ENCODE measurements around the gene RBM33. TPM values are rescaled to one million over a fixed set of nuclear protein-coding genes. Genes with fewer than 3 reads are reported as not detected.

RBM33 gene
- total and polyA plus RNA-seq, 10 of the 15 experiments (the other 5 are each of a cell fraction or from before 2014, with no cell fraction given) = 4.7 to 67.2 (median 24.3) TPM

GRCh38 chr7:155684543-155684942, 40.1 kb downstream of the RBM33 start (continued):
- TF ChIP-seq ASH2L (IDR thresholded peaks at IDR 0.05; ENCODE audit: borderline replicate concordance, low read depth) = no peak
- no peak for TF ChIP-seq NFIC (IDR thresholded peaks at IDR 0.05; ENCODE audit: low read depth, low read length)
- no peak for TF ChIP-seq CUX1 (IDR thresholded peaks at IDR 0.05; ENCODE audit: insufficient replicate concordance, low read depth, low read length)
- no peak for TF ChIP-seq POLR2A (IDR thresholded peaks at IDR 0.05; ENCODE audit: low read depth, low read length)
- no peak for TF ChIP-seq FOXM1 (IDR thresholded peaks at IDR 0.05; ENCODE audit: low read depth, low read length)
- TF ChIP-seq KLF5 (IDR thresholded peaks at IDR 0.05; ENCODE audit: partially characterized antibody) = no peak

GRCh38 chr7:155685070-155685790, 40.8 kb downstream of the RBM33 start:
- POLR2A ChIA-PET = interaction anchor here (0.8 kb wide), 1 partner anchor 37 kb away, joined by 4 read pairs; no protein-coding TSS in a partner anchor
- Histone ChIP-seq H2AFZ (ENCODE audit: control insufficient read depth, low read depth, low read length) (no peak overlapping the region), H3K36me3 (ENCODE audit: control insufficient read depth in 2 of 2, insufficient read depth in 2 of 2, low read length in 1 of 2) (peaks cover 5 to 22% of the 10 kb centered on the region in 2 experiments), H3K4me1 (ENCODE audit: control insufficient read depth, insufficient read depth, low read length) (peaks cover 7% of the 10 kb centered on the region), H3K9me3 (replicated peaks; ENCODE audit: control insufficient read depth, insufficient read depth, low read length) (no peaks in the 10 kb centered on the region; the same call in 1 of the 3 replicates), H3K9ac (ENCODE audit: control insufficient read depth, insufficient read depth, low read length) (no peak overlapping the region), H3K27me3 (replicated peaks in 1 of 2; ENCODE audit: control insufficient read depth in 2 of 2, insufficient read depth in 2 of 2, low read length in 1 of 2) (no peaks in the 10 kb centered on the region), H3K27ac (ENCODE audit: control insufficient read depth, insufficient read depth) (peak overlapping the region; percentile 50), H3K4me2 (ENCODE audit: control insufficient read depth, insufficient read depth) (peak overlapping the region; percentile 44; the same call in 1 of the 2 replicates), H3K4me3 (no peak overlapping the region), H4K20me1 (ENCODE audit: control insufficient read depth, insufficient read depth) (0 out of 2 replicates have a peak, but pooled peaks cover 2% of the 10 kb centered on the region), H3K79me2 (ENCODE audit: control insufficient read depth, insufficient read depth, low read length) (peaks cover 42% of the 10 kb centered on the region)
- DNase-seq (ENCODE audit: low read depth, low spot score) = no peak
- 97% methylated on average over 12 of the region's 12 CpGs for WGBS (ENCODE audit: insufficient coverage, insufficient replicate concordance, low lambda C conversion rate, missing lambda C conversion rate)
- intact Hi-C loops (cut with micrococcal nuclease; ENCODE audit: unreplicated experiment) = no loop called here
- in situ Hi-C loops (cut with MboI) = no loop called here
- ATAC-seq = peak; percentile 75
- FAIRE-seq = no peak
- BruUV-seq (replicated peaks) = no TSS peak
- CTCF ChIA-PET = interaction anchor here (1.2 to 1.4 kb wide), 2 partner anchors 23 to 86 kb away, joined by 3 to 4 read pairs; no protein-coding TSS in a partner anchor
- RAD21 ChIA-PET (ENCODE audit: unreplicated experiment) = no interaction called here
- SMC1A ChIA-PET (ENCODE audit: uncharacterized antibody, unreplicated experiment) = interaction anchor here (1.0 to 2.4 kb wide), 4 partner anchors 9 to 36 kb away, joined by 3 to 7 read pairs (median 6); no protein-coding TSS in a partner anchor
- TF ChIP-seq YBX1 (IDR thresholded peaks at IDR 0.05) (no peak), MXI1 (IDR thresholded peaks at IDR 0.05; ENCODE audit: low read depth, low read length) (no peak), RB1 (IDR thresholded peaks at IDR 0.05; ENCODE audit: borderline replicate concordance) (no peak), ATF2 (IDR thresholded peaks at IDR 0.05; ENCODE audit: low read length) (0 out of 2 replicates have a peak, but pooled peaks have one; percentile 29), RUNX3 (IDR thresholded peaks at IDR 0.05; ENCODE audit: low read length) (peak; percentile 30), CBX3 (IDR thresholded peaks at IDR 0.05; ENCODE audit: borderline replicate concordance, low read depth) (no peak), MEF2B (IDR thresholded peaks at IDR 0.05; ENCODE audit: partially characterized antibody, poor library complexity, severe bottlenecking) (peak; percentile 84), ZSCAN29 (IDR thresholded peaks at IDR 0.05) (no peak), MLLT1 (IDR thresholded peaks at IDR 0.05) (peak; percentile 90; the same call in 1 of the 2 replicates)
